Prostate gland (tissue), 2 donors: ENCODE measurements around the gene ADCY3. TPM values are rescaled to one million over a fixed set of nuclear protein-coding genes. Genes with fewer than 3 reads are reported as not detected.
A peak's percentile ranks its signal among the peaks of the same experiment; 100 is the strongest.

Experiments
- DNase-seq: peaks from one replicate; pipeline ENCODE4 v3.0.0-alpha.2; 2019; ENCODE audit warnings: low spot score
- H3K27ac ChIP-seq, 2 donors: fragments of 200-600 bp; sonication (generic); 2 replicates each; pipeline ENCODE4 v1.5.1; 2017 to 2019
- H3K27me3 ChIP-seq: fragments of 200-600 bp; sonication (generic); replicated peaks from 2 replicates; pipeline ENCODE4 v1.5.1; 2019; ENCODE audit not compliant: insufficient read depth
- H3K36me3 ChIP-seq, 2 donors: fragments of 200-600 bp; sonication (generic); 1 replicate in 1 of 2; 2 replicates in 1 of 2; pipeline versions ENCODE4 v1.5.1 to v1.8.1; 2017 to 2019
- H3K4me1 ChIP-seq: fragments of 200-600 bp; sonication (generic); replicated peaks from 2 replicates; pipeline ENCODE4 v1.5.1; 2019
- H3K4me3 ChIP-seq, 2 donors: fragments of 200-600 bp; sonication (generic); 2 replicates each; pipeline ENCODE4 v1.5.1; 2017 to 2019
- H3K9me3 ChIP-seq: fragments of 200-600 bp; sonication (generic); 2 replicates; pipeline ENCODE4 v1.5.1; 2017
- CTCF ChIP-seq, 4 experiments: fragments of 200-600 bp in 2 of 4; fragments of 450-650 bp in 2 of 4; sonication (generic) in 2 of 4; IDR thresholded peaks; 1 replicate in 3 of 4; 2 replicates in 1 of 4; pipeline ENCODE4 v1.5.1; 2016 to 2019; ENCODE audit warnings: antibody characterized with exemption in 4 of 4, mild to moderate bottlenecking in 2 of 4, moderate library complexity in 2 of 4
- POLR2A ChIP-seq: fragments of 450-650 bp; IDR thresholded peaks from one replicate; pipeline ENCODE4 v1.6.1; 2016; ENCODE audit warnings: antibody characterized with exemption, mild to moderate bottlenecking
- POLR2AphosphoS5 ChIP-seq: sonication (generic); formaldehyde crosslinking; IDR thresholded peaks from one replicate; pipeline ENCODE4 v1.6.1; 2017; ENCODE audit warnings: antibody characterized with exemption
- WGBS: methylation state at CpG from one replicate; pipeline ENCODE4 v1.1.5; 2018; 5-methylcytosine and 5-hydroxymethylcytosine counted together
- intact Hi-C: fragments of 100-400 bp; cut with DNase I; formaldehyde crosslinking; loops from one replicate; pipeline ENCODE4 v1.14.2; 2022
- total RNA-seq, 2 donors: library from RNA; depleted of rRNA; stranded (reverse); fragments of >200 nt; gene quantifications; one replicate each; pipeline ENCODE4 v1.1.0, GENCODE V29; 2016

The ADCY3 gene
- total RNA-seq, 2 donors from 2014 or later = 20.8 to 44.3 TPM

DNA sequence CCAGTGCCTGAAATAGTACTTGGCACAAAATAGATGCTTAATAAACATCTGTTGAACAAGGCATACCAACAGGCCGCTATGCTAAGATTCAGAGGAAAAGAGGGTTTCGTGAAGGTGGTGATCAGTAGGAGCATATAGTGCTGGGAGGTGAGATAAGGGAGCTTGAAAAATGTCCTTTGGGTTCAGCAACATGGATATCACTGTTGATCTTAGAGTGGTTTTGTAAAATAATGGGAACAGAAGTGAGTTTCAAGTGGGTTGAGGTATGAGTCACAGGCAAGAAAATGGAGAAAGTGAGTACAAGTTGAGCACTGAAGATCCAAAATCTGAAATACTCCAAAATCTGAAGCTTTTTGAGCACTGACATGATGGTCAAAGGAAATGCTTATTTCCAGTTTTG lies 122.4 kb downstream of the ADCY3 start:
- no peak overlapping the region for H3K4me3 ChIP-seq
- no peaks in the 10 kb centered on the region for H3K27me3 ChIP-seq
- no peaks in the 10 kb centered on the region for H3K36me3 ChIP-seq
- H3K9me3 ChIP-seq = no peaks in the 10 kb centered on the region
- intact Hi-C loops = loop anchor here (10.0 kb wide), 1 partner anchor 303 kb away; the partner anchor contains the start of gene NCOA1
- no peak overlapping the region for H3K27ac ChIP-seq
- TF ChIP-seq CTCF (IDR thresholded peaks at IDR 0.05) (no peak), POLR2AphosphoS5 (no peak), POLR2A (no peak)
- no peaks in the 10 kb centered on the region for H3K4me1 ChIP-seq
- no peak for DNase-seq
- WGBS = 98% methylated on average over 2 of the region's 2 CpGs

DNA sequence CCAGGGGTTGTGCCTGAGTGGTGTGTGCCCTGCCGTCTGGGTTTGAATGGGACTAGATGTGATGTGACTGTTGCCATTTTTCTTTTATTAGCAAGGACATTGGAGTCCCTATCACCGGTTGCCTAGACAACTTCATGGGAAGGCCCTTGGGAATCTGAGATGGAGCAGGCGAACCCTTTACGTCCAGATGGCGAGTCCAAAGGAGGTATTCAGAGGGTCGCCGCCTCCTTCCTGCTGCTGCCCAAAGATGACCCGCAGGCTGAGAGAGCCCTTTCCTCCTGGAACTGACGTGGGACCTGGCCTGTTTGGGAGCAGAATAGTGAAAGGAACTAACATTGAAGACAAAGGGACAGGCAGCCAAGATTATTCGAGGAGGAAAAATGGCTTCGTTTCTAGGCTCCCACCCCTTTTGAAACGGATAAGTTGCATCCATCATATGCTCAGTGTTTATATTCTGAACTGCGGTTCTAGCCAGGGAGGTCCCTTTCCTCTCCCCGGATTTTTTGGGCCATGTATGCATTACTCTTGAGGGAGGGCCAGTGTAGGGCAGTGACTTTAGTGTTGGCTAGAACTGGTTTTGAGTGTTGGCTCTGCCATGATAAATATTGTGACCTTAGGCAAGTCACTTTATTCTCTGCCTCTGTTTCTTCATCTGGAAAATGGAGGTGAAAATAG lies 126.1 kb downstream of the ADCY3 start:
- intact Hi-C loops = loop anchor here (10.0 kb wide), 1 partner anchor 299 kb away; the partner anchor contains the start of gene NCOA1
- DNase-seq = no peak
- H3K4me3 ChIP-seq = peak overlapping the region; percentile 67 to 76
- peak overlapping the region in 1 of 2 donors; percentile 96 for H3K27ac ChIP-seq
- no peaks in the 10 kb centered on the region for H3K36me3 ChIP-seq
- no peaks in the 10 kb centered on the region for H3K4me1 ChIP-seq
- no peaks in the 10 kb centered on the region for H3K27me3 ChIP-seq
- TF ChIP-seq CTCF (IDR thresholded peaks at IDR 0.05) (no peak), POLR2AphosphoS5 (no peak), POLR2A (no peak)
- H3K9me3 ChIP-seq = no peaks in the 10 kb centered on the region
- WGBS = 2% methylated on average over 14 of the region's 14 CpGs

DNA sequence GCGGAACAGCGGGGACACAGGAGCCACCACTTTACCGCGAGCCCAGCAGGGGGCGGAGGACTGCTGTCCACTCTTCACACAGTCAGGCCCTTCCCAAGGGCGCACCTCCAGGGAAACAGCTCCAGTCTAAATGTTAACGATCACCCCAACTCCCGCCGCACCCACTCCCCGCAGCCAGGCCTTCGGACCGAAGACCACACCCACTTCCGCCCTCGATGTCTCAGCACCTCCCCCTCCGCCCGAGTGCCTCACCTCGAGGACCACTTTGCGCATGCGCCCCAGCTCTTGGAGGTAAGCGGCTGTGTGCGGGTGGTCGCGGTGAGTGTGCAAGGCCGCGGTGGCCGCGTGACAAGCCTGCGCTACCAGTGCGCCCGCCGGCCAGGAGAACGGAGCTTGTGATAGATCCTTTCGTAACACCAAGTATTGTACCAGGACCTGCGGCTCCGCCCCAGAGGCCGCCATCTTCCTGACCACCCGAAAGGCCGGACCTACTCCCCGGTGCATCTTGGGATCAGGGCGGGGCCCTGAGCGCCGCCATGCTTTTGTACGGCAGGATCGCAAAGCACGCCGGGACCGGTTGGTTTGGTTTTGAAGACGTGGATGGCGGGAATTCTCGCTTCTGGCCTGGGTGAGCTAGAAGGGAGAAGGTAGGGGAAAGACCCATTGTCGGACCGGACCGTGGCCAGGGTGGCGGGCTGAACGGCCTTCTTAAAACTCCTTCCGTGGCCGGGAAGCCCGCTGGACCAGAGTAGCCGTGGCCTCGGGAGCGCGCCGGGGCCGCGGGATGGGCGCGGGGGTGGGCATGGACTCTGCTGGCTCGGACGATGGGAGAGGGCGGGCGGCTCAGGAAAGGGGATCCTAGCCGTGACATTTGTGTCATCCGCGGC lies 126.9 kb downstream of the ADCY3 start, which contains the start of the genes CENPO and PTRHD1:
Gene CENPO, plus strand, starts transcription at position 552 of the 887 bp plus-strand sequence. CDS start 495 bp downstream, outside the sequence.
Gene PTRHD1, minus strand, starts transcription at position 518 of the 887 bp plus-strand sequence. Its CDS starts 14 bp downstream, at position 504.
- Histone ChIP-seq H3K9me3 (no peaks in the 10 kb centered on the region), H3K4me3 (peak within 1 kb of the TSS; percentile 67 to 76), H3K36me3 (no peaks in the 10 kb centered on the region), H3K27ac (peak within 1 kb of the TSS; percentile 96 to 99), H3K27me3 (no peaks in the 10 kb centered on the region), H3K4me1 (no peaks in the 10 kb centered on the region)
- under 1% methylated on average over 72 of the region's 74 CpGs for WGBS
- peak; percentile 32 for TF ChIP-seq POLR2A
- peak; percentile 97 for TF ChIP-seq POLR2AphosphoS5
- peak; percentile 19 to 72 (median 66) for TF ChIP-seq CTCF (IDR thresholded peaks at IDR 0.05)
- intact Hi-C loops = loop anchor here (10.0 kb wide), 1 partner anchor 298 kb away; the partner anchor contains the start of gene NCOA1
- peak; percentile 96 for DNase-seq

- TF ChIP-seq CTCF (IDR thresholded peaks at IDR 0.05) = no peak
- no peak for TF ChIP-seq POLR2AphosphoS5
- TF ChIP-seq POLR2A = no peak
- 2% methylated on average over 6 of the region's 6 CpGs for WGBS
- DNase-seq = no peak
- Histone ChIP-seq H3K27ac (peak overlapping the region; percentile 96 to 99), H3K4me3 (peak overlapping the region; percentile 67 to 76), H3K9me3 (no peaks in the 10 kb centered on the region), H3K4me1 (no peaks in the 10 kb centered on the region), H3K36me3 (no peaks in the 10 kb centered on the region), H3K27me3 (no peaks in the 10 kb centered on the region)
- intact Hi-C loops = loop anchor here (10.0 kb wide), 1 partner anchor 298 kb away; the partner anchor contains the start of gene NCOA1
These were observed 127.5 kb downstream of the ADCY3 start for GRCh38 chr2:24792542-24792873.
